Mesangial cell (primary cell): ENCODE results near the gene OLFML2B. TPM values are rescaled to one million over a fixed set of nuclear protein-coding genes. Genes with fewer than 3 reads are reported as not detected.

Source experiments
- total RNA-seq: library from RNA; depleted of rRNA; stranded (reverse); fragments of >200 nt; gene quantifications from 2 replicates; pipeline ENCODE4 v1.2.3, GENCODE V29; 2015

The OLFML2B gene
- 12.9 and 41.5 TPM in 2 replicates for total RNA-seq

DNA sequence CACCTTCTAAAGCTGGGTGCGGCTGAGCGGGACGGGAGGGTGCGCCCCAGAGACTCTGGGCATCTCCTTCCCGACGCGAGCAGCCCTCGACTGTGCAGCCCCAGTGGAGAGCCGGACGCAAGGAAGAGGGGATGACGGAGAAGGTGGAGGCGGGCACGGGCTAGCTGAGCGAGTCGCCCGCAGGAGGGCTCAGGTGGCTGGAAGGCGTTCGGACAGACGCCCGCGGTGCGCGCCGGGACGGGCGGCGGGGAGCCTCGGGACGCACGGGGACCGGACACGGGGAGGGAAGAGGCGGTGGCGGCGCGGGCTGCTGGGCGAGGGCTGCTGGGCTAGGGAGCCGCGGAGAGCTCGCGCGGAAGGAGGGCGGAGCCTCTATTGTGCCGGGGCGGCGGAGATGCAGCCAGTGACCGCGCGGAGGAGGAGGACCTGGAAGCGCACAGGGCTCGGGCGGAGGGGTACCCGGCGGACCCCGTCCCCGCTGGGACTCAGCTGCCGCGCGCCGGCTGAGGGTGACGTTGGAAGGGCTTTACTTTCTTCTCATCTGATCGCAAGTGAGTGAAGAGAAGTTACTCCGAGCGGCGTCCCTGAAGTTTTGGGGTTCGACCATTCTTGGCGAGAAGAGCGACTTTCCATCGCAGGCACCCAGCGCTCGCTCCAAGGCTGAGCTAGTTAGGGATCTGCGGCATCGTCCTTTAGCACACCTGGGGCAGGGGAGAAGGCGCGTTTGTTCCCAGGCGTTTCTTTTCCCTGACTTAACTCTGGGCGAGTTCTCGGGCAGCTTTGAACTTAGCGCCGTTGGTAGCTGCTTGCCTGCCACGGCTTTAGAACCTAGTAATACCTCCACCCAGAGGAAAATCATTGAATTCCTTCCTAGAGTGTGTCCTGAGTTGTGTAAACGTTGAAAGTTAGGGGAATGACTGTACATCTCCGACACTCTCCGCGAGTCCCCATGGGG, at the start of gene OLFML2B:
Gene OLFML2B (minus strand): TSS at position 323 of the 955 bp plus-strand sequence. CDS start 439 bp downstream, outside the sequence.

DNA sequence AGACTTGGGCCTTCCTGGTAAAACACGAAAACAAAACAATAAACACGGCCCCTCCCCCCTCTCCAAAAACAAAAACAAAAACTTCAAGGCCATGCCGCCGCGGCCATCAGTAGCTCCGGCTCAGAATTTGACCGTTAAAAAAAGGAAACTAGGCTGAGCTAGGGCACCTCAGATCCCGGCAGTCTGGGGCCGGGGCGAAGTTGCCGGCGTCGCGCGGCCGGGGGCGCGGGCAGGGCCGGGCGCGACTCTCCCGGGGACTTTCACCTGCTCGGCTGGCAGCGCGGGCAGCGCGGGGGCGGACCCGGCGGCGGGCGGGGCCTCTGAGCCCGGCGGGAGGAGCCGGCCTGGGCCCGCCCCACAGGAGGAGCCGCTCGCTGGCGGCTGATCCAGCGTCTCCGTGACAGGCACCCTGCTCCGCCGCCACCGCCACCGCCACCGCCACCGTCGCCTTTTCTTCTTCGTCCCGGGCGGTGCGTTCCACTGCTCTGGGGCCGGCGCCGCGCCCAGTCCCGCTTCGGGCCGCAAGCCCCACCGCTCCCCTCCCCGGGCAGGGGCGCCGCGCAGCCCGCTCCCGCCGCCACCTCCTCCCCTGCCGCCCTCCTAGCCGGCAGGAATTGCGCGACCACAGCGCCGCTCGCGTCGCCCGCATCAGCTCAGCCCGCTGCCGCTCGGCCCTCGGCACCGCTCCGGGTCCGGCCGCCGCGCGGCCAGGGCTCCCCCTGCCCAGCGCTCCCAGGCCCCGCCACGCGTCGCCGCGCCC, 45.8 kb upstream of the OLFML2B start, which contains the start of gene NOS1AP:
Gene NOS1AP (plus strand): TSS at position 358 of the 760 bp plus-strand sequence. CDS start 487 bp downstream, outside the sequence.

Other genes starting within 250 kb of the OLFML2B start
- gene NOS1AP, start 45.8 kb upstream of the OLFML2B start, total RNA-seq = 0.38 and 0.81 TPM in 2 replicates